Measurements from ENCODE around the gene GADL1. TPM values are rescaled to one million over a fixed set of nuclear protein-coding genes. Genes with fewer than 3 reads are reported as not detected.

Gene GADL1
- polyA plus RNA-seq, 2 of the 4 experiments (the other 2 are of a cell fraction): not detected

- no peak for TF ChIP-seq HOXB5 (CRISPR knock-in tag; IDR thresholded peaks at IDR 0.05)
- CTCF ChIA-PET: interaction anchor here (0.6 to 1.6 kb wide), 2 partner anchors 16 to 573 kb away, joined by 3 to 4 read pairs; no protein-coding TSS in a partner anchor
- WGBS (ENCODE audit: missing lambda C conversion rate): 96% methylated on average over 4 of the region's 4 CpGs
- no peak overlapping the region for H3K4me2 ChIP-seq
- peaks cover 28% of the 10 kb centered on the region for H3K4me1 ChIP-seq
- no peaks in the 10 kb centered on the region for H3K9me3 ChIP-seq
- DNase-seq (ENCODE audit: low read depth in 1 of 2, low spot score in 1 of 2) (no peak), FAIRE-seq (no peak), ATAC-seq (no peak)
- H3K4me3 ChIP-seq: no peak overlapping the region
- H3K27ac ChIP-seq: no peak overlapping the region; a peak in 1 of 6 replicates
- POLR2A ChIA-PET: no interaction called here
Measured at GRCh38 chr3:30754426-30754825, 140.0 kb downstream of the GADL1 start.

DNA sequence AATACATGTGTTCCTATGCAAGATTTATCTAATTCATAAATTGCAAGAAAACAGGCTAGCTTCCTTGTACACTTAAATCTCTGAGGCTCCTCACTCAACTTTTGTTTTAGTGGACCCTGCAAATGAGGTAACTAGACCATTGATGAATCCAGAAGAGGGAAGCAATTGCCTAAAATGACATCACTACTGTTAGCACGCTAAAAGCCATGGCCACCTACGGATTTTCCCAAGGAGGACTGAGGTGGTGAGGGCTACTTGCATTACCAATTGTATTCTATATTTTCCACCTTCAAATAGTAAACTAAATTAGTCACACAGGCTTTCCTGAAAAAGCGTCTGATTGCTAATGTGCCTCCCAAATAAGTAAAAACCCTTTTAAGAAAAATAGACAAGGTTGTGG, 140.7 kb downstream of the GADL1 start:
- H3K9me3 ChIP-seq: no peaks in the 10 kb centered on the region
- FAIRE-seq: no peak
- H3K4me2 ChIP-seq: peak overlapping the region; percentile 71; the same call in 2 of the 3 replicates
- H3K27ac ChIP-seq: peak overlapping the region; percentile 12 to 54; a peak in 4 of 6 replicates
- no peak for TF ChIP-seq ZNF302 (CRISPR knock-in tag; IDR thresholded peaks at IDR 0.05)
- no peak for TF ChIP-seq SMC3 (IDR thresholded peaks at IDR 0.05)
- TF ChIP-seq, protein P1, sequence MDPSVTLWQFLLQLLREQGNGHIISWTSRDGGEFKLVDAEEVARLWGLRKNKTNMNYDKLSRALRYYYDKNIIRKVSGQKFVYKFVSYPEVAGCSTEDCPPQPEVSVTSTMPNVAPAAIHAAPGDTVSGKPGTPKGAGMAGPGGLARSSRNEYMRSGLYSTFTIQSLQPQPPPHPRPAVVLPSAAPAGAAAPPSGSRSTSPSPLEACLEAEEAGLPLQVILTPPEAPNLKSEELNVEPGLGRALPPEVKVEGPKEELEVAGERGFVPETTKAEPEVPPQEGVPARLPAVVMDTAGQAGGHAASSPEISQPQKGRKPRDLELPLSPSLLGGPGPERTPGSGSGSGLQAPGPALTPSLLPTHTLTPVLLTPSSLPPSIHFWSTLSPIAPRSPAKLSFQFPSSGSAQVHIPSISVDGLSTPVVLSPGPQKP (IDR thresholded peaks at IDR 0.05; ENCODE audit: low read depth, low read length): no peak
- TF ChIP-seq, protein P2, sequence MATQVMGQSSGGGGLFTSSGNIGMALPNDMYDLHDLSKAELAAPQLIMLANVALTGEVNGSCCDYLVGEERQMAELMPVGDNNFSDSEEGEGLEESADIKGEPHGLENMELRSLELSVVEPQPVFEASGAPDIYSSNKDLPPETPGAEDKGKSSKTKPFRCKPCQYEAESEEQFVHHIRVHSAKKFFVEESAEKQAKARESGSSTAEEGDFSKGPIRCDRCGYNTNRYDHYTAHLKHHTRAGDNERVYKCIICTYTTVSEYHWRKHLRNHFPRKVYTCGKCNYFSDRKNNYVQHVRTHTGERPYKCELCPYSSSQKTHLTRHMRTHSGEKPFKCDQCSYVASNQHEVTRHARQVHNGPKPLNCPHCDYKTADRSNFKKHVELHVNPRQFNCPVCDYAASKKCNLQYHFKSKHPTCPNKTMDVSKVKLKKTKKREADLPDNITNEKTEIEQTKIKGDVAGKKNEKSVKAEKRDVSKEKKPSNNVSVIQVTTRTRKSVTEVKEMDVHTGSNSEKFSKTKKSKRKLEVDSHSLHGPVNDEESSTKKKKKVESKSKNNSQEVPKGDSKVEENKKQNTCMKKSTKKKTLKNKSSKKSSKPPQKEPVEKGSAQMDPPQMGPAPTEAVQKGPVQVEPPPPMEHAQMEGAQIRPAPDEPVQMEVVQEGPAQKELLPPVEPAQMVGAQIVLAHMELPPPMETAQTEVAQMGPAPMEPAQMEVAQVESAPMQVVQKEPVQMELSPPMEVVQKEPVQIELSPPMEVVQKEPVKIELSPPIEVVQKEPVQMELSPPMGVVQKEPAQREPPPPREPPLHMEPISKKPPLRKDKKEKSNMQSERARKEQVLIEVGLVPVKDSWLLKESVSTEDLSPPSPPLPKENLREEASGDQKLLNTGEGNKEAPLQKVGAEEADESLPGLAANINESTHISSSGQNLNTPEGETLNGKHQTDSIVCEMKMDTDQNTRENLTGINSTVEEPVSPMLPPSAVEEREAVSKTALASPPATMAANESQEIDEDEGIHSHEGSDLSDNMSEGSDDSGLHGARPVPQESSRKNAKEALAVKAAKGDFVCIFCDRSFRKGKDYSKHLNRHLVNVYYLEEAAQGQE (IDR thresholded peaks at IDR 0.05): no peak
- no peak for TF ChIP-seq JUN (IDR thresholded peaks at IDR 0.05)
- TF ChIP-seq HMGXB4 (CRISPR knock-in tag; IDR thresholded peaks at IDR 0.05; ENCODE audit: borderline replicate concordance): no peak
- TF ChIP-seq PHF8 (IDR thresholded peaks at IDR 0.05; ENCODE audit: borderline replicate concordance, low read depth): no peak
- no peak for TF ChIP-seq RAD21 (conservative IDR thresholded peaks at IDR 0.05 in 1 of 2, IDR thresholded peaks at IDR 0.05 in 1 of 2)
- no peak for TF ChIP-seq CEBPB (IDR thresholded peaks at IDR 0.05)
- no peak for TF ChIP-seq MYC (IDR thresholded peaks at IDR 0.05; ENCODE audit: borderline replicate concordance, low read length)
- TF ChIP-seq HOXB13 (CRISPR knock-in tag; IDR thresholded peaks at IDR 0.05; ENCODE audit: low read depth): no peak
- no peak for TF ChIP-seq RARB (CRISPR knock-in tag; IDR thresholded peaks at IDR 0.05)
- no peak for TF ChIP-seq E2F6 (IDR thresholded peaks at IDR 0.05; ENCODE audit: borderline replicate concordance, low read depth)
- TF ChIP-seq HOXB5 (CRISPR knock-in tag; IDR thresholded peaks at IDR 0.05): no peak
- TF ChIP-seq, protein P3, sequence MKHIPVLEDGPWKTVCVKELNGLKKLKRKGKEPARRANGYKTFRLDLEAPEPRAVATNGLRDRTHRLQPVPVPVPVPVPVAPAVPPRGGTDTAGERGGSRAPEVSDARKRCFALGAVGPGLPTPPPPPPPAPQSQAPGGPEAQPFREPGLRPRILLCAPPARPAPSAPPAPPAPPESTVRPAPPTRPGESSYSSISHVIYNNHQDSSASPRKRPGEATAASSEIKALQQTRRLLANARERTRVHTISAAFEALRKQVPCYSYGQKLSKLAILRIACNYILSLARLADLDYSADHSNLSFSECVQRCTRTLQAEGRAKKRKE (CRISPR knock-in tag; IDR thresholded peaks at IDR 0.05; ENCODE audit: low read depth): no peak
- TF ChIP-seq FOSL2 (IDR thresholded peaks at IDR 0.05): no peak
- TF ChIP-seq FOSL2 (CRISPR knock-in tag; IDR thresholded peaks at IDR 0.05): no peak
- TF ChIP-seq, protein P4, sequence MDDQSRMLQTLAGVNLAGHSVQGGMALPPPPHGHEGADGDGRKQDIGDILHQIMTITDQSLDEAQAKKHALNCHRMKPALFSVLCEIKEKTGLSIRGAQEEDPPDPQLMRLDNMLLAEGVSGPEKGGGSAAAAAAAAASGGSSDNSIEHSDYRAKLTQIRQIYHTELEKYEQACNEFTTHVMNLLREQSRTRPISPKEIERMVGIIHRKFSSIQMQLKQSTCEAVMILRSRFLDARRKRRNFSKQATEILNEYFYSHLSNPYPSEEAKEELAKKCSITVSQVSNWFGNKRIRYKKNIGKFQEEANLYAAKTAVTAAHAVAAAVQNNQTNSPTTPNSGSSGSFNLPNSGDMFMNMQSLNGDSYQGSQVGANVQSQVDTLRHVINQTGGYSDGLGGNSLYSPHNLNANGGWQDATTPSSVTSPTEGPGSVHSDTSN (IDR thresholded peaks at IDR 0.05): no peak
- no peak for TF ChIP-seq HEYL (CRISPR knock-in tag; IDR thresholded peaks at IDR 0.05)
- DNase-seq (ENCODE audit: low read depth in 1 of 2, low spot score in 1 of 2): no peak
- ChIA-PET POLR2A (no interaction called here), CTCF (interaction anchor here (1.7 kb wide), 1 partner anchor 742 kb away, joined by 5 read pairs; no protein-coding TSS in a partner anchor)
- ATAC-seq: no peak
- peaks cover 35% of the 10 kb centered on the region for H3K4me1 ChIP-seq
- 93% methylated on average over 3 of the region's 3 CpGs for WGBS (ENCODE audit: missing lambda C conversion rate)
- no peak overlapping the region for H3K4me3 ChIP-seq

Measured in A549 (cell line).